ENCODE measurements around the gene MCC. TPM values are rescaled to one million over a fixed set of nuclear protein-coding genes. Genes with fewer than 3 reads are reported as not detected.

The MCC gene
- total and polyA plus RNA-seq, 2 donors (not counting 1 experiment from before 2014, with no cell fraction given) = 0.09 to 0.32 TPM

DNA sequence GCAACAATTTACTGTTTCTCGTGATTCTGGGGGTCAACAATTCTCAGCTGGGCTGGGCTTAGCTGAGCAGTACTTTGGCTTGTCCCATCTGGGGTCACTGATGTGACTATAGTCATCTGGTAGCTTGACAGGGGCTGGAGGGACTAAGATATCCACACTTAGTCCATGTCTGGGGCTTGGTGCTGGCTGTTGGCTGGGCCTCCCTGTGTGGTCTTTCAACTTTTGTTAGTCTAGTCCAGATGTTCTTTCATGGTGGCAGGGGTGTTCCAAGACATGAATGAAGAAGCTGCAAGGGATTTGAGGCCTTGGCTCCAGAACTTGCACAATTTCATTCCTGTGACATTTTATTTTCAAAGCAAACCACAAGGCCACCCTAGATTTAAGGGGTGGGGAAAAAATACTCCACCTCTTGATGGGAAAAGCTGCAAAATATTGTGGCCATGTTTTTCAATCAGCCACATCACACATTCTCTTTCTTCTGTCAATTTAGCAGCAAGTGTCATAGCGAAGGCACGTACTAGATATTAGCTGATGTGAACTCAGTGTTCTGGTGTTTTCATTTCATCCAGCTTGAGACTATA lies 112.7 kb downstream of the MCC start:
- Histone ChIP-seq H3K4me3 (ENCODE audit: control extremely low read depth in 1 of 5, extremely low read depth in 1 of 5, insufficient read depth in 1 of 5, low read depth in 2 of 5, low read length in 4 of 5) (no peak overlapping the region), H3K27me3 (replicated peaks in 1 of 4; ENCODE audit: control extremely low read depth in 1 of 4, control insufficient read depth in 3 of 4, insufficient read depth in 4 of 4, low read length in 3 of 4) (peaks cover 0 to 3% (median 0%) of the 10 kb centered on the region in 4 experiments), H3K9ac (ENCODE audit: low read length) (no peak overlapping the region), H3K4me2 (replicated peaks; ENCODE audit: low read depth, low read length, poor library complexity, severe bottlenecking) (no peak overlapping the region), H3K27ac (ENCODE audit: low read length in 2 of 2) (no peak overlapping the region), H3K36me3 (replicated peaks in 1 of 2; ENCODE audit: control extremely low read depth in 1 of 2, control insufficient read depth in 1 of 2, extremely low read depth in 1 of 2, insufficient read depth in 2 of 2, low read length in 1 of 2) (no peaks in the 10 kb centered on the region), H3K9me3 (ENCODE audit: control extremely low read depth in 1 of 3, control insufficient read depth in 2 of 3, insufficient read depth in 1 of 3, low read length in 2 of 3) (no peaks in the 10 kb centered on the region), H3K79me2 (ENCODE audit: control insufficient read depth, insufficient read depth, low read length) (no peaks in the 10 kb centered on the region), H3K4me1 (ENCODE audit: control insufficient read depth in 2 of 2, insufficient read depth in 2 of 2, low read length in 2 of 2) (peaks cover 11 to 13% of the 10 kb centered on the region in 2 donors), H2AFZ (ENCODE audit: insufficient read depth, low read depth, low read length, poor library complexity, severe bottlenecking) (no peak overlapping the region), H4K20me1 (ENCODE audit: control insufficient read depth, insufficient read depth, low read length, poor library complexity, severe bottlenecking) (no peaks in the 10 kb centered on the region)
- H3K4me1 Mint-ChIP-seq = peaks cover 9% of the 10 kb centered on the region
- H3K27ac Mint-ChIP-seq = no peak overlapping the region
- intact Hi-C loops (cut with micrococcal nuclease) = loop anchor here (5.0 kb wide), 1 partner anchor 378 kb away; no protein-coding TSS in a partner anchor
- peaks cover 18% of the 10 kb centered on the region for H3K27me3 Mint-ChIP-seq
- H3K4me3 Mint-ChIP-seq = no peak overlapping the region
- ATAC-seq (ENCODE audit: low read depth) = no peak
- CTCF ChIA-PET = interaction anchor here (0.7 to 1.0 kb wide), 2 partner anchors 7 to 231 kb away, joined by 3 read pairs; no protein-coding TSS in a partner anchor
- DNase-seq = no peak
- 50% methylated on average over 1 of the region's 3 CpGs for WGBS (ENCODE audit: insufficient coverage)
- TF ChIP-seq, protein P1, sequence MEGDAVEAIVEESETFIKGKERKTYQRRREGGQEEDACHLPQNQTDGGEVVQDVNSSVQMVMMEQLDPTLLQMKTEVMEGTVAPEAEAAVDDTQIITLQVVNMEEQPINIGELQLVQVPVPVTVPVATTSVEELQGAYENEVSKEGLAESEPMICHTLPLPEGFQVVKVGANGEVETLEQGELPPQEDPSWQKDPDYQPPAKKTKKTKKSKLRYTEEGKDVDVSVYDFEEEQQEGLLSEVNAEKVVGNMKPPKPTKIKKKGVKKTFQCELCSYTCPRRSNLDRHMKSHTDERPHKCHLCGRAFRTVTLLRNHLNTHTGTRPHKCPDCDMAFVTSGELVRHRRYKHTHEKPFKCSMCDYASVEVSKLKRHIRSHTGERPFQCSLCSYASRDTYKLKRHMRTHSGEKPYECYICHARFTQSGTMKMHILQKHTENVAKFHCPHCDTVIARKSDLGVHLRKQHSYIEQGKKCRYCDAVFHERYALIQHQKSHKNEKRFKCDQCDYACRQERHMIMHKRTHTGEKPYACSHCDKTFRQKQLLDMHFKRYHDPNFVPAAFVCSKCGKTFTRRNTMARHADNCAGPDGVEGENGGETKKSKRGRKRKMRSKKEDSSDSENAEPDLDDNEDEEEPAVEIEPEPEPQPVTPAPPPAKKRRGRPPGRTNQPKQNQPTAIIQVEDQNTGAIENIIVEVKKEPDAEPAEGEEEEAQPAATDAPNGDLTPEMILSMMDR (IDR thresholded peaks at IDR 0.05) = no peak
- no peak for TF ChIP-seq EZH2 (IDR thresholded peaks at IDR 0.05; ENCODE audit: borderline replicate concordance, insufficient read depth, low read depth, low read length, poor library complexity, severe bottlenecking)
- H3K9me3 Mint-ChIP-seq (ENCODE audit: insufficient read depth) = no peaks in the 10 kb centered on the region
- POLR2A ChIA-PET = no interaction called here

- Mint-ChIP-seq H3K4me1 (peaks cover 4% of the 10 kb centered on the region), H3K27me3 (peaks cover 17% of the 10 kb centered on the region), H3K4me3 (no peak overlapping the region), H3K9me3 (ENCODE audit: insufficient read depth) (no peaks in the 10 kb centered on the region), H3K27ac (no peak overlapping the region)
- no peak overlapping the region for H3K4me3 ChIP-seq (ENCODE audit: control extremely low read depth in 1 of 5, extremely low read depth in 1 of 5, insufficient read depth in 1 of 5, low read depth in 2 of 5, low read length in 4 of 5)
- no peak overlapping the region for H3K4me2 ChIP-seq (replicated peaks; ENCODE audit: low read depth, low read length, poor library complexity, severe bottlenecking)
- H4K20me1 ChIP-seq (ENCODE audit: control insufficient read depth, insufficient read depth, low read length, poor library complexity, severe bottlenecking) = no peaks in the 10 kb centered on the region
- H2AFZ ChIP-seq (ENCODE audit: insufficient read depth, low read depth, low read length, poor library complexity, severe bottlenecking) = no peak overlapping the region
- ChIA-PET CTCF (interaction anchor here (1.0 kb wide), 1 partner anchor 98 kb away, joined by 5 read pairs; no protein-coding TSS in a partner anchor), POLR2A (no interaction called here)
- H3K36me3 ChIP-seq (replicated peaks in 1 of 2; ENCODE audit: control extremely low read depth in 1 of 2, control insufficient read depth in 1 of 2, extremely low read depth in 1 of 2, insufficient read depth in 2 of 2, low read length in 1 of 2) = no peaks in the 10 kb centered on the region
- ATAC-seq (ENCODE audit: low read depth) (no peak), DNase-seq (no peak)
- WGBS (ENCODE audit: insufficient coverage) = no CpG with 5 or more reads among the region's 3 CpGs
- no peak overlapping the region for H3K27ac ChIP-seq (ENCODE audit: low read length in 2 of 2)
- peaks cover 4 to 5% of the 10 kb centered on the region in 2 donors for H3K4me1 ChIP-seq (ENCODE audit: control insufficient read depth in 2 of 2, insufficient read depth in 2 of 2, low read length in 2 of 2)
- no peak overlapping the region for H3K9ac ChIP-seq (ENCODE audit: low read length)
- H3K9me3 ChIP-seq (ENCODE audit: control extremely low read depth in 1 of 3, control insufficient read depth in 2 of 3, insufficient read depth in 1 of 3, low read length in 2 of 3) = no peaks in the 10 kb centered on the region
- intact Hi-C loops (cut with micrococcal nuclease) = no loop called here
- no peaks in the 10 kb centered on the region for H3K27me3 ChIP-seq (replicated peaks in 1 of 4; ENCODE audit: control extremely low read depth in 1 of 4, control insufficient read depth in 3 of 4, insufficient read depth in 4 of 4, low read length in 3 of 4)
- no peaks in the 10 kb centered on the region for H3K79me2 ChIP-seq (ENCODE audit: control insufficient read depth, insufficient read depth, low read length)
- TF ChIP-seq, protein P1 (IDR thresholded peaks at IDR 0.05) = no peak
- no peak for TF ChIP-seq EZH2 (IDR thresholded peaks at IDR 0.05; ENCODE audit: borderline replicate concordance, insufficient read depth, low read depth, low read length, poor library complexity, severe bottlenecking)
Observed at GRCh38 chr5:113373426-113373825, 114.8 kb downstream of the MCC start.

Data from B cell (primary cell).